HG03025 (cell line): ENCODE measurements around the gene SRRM5.

Experiments
- ATAC-seq: cut with Tn5 transposase; IDR thresholded peaks from one replicate; pipeline ENCODE4 v1.9.1; 2021; ENCODE audit warnings: mild to moderate bottlenecking, moderate library complexity; ENCODE audit not compliant: unreplicated experiment, low FRiP score

SRRM5 gene

DNA sequence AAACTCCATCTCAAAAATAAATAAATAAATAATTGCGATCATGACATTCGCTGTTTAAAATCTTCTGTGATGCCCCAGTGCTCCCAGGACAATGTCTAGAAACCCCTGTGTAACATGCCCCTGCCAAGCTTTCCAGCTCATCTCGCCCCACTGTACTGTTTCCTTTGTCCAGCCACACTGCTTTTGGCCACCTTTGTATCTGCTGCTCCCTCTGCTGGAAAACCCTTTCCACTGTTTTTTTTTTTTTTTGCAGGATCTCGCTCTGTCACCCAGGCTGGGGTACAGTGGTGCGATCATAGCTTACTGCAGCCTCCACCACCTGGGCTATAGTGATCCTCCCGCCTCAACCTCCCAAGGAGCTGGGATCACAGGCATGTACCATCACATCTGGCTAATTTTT is 50.6 kb downstream of the SRRM5 start:
- no peak for ATAC-seq

DNA sequence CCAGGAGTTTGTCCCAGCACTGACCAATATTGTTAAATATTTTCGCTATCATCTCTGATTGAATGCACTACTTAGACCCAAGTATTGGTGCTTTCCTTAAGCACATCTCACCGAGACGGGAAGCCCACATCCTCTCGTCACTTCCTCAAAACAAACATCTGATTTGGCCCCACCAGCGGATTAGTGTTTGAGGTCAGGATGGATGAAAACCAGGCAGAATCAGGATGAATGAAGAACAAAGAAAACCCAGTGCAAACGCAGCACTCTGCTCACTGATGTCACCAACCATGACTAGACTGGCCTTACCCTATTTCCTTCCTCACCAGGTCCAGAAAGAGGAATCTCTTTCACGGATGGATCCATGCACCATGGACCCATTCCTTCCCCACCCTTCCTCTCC is 52.1 kb downstream of the SRRM5 start:
- ATAC-seq, result no peak
